OCI-LY1 (cell line): ENCODE data around the gene B4GALT2.

Experiments
- EZH2 ChIP-seq: fragments of 200-600 bp; sonication (generic), shearing (Covaris generic); IDR thresholded peaks from 2 replicates; pipeline ENCODE4 v1.8.0; 2017; ENCODE audit warnings: borderline replicate concordance, mixed run types, mild to moderate bottlenecking, antibody characterized with exemption, low read length, moderate library complexity, mixed read lengths
- TF ChIP-seq, protein P1 (sequence below): fragments of 200-600 bp; sonication (generic), shearing (Covaris generic); IDR thresholded peaks from 2 replicates; pipeline ENCODE4 v1.5.1; 2017; ENCODE audit warnings: mild to moderate bottlenecking, antibody characterized with exemption, low read length, moderate library complexity, mixed read lengths

DNA sequence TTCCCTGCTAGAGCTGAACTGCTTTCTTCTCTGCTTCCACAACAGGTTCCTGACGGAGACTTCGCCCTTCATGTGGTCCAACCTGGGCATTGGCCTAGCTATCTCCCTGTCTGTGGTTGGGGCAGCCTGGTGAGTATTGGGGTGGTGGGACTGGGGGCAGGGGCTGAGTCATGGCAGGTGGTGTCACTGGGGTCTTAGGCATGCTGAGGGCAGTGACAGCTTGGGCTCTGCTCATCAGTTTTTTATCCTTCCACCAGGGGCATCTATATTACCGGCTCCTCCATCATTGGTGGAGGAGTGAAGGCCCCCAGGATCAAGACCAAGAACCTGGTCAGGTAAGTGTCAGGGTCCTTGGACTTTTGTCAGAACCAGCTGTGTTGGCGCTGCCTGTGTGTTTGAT lies 3.0 kb upstream of the B4GALT2 start:
- TF ChIP-seq, protein P1, sequence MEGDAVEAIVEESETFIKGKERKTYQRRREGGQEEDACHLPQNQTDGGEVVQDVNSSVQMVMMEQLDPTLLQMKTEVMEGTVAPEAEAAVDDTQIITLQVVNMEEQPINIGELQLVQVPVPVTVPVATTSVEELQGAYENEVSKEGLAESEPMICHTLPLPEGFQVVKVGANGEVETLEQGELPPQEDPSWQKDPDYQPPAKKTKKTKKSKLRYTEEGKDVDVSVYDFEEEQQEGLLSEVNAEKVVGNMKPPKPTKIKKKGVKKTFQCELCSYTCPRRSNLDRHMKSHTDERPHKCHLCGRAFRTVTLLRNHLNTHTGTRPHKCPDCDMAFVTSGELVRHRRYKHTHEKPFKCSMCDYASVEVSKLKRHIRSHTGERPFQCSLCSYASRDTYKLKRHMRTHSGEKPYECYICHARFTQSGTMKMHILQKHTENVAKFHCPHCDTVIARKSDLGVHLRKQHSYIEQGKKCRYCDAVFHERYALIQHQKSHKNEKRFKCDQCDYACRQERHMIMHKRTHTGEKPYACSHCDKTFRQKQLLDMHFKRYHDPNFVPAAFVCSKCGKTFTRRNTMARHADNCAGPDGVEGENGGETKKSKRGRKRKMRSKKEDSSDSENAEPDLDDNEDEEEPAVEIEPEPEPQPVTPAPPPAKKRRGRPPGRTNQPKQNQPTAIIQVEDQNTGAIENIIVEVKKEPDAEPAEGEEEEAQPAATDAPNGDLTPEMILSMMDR: no peak
- TF ChIP-seq EZH2: no peak
